ENCODE data around the gene MFN1.

The MFN1 gene

DNA sequence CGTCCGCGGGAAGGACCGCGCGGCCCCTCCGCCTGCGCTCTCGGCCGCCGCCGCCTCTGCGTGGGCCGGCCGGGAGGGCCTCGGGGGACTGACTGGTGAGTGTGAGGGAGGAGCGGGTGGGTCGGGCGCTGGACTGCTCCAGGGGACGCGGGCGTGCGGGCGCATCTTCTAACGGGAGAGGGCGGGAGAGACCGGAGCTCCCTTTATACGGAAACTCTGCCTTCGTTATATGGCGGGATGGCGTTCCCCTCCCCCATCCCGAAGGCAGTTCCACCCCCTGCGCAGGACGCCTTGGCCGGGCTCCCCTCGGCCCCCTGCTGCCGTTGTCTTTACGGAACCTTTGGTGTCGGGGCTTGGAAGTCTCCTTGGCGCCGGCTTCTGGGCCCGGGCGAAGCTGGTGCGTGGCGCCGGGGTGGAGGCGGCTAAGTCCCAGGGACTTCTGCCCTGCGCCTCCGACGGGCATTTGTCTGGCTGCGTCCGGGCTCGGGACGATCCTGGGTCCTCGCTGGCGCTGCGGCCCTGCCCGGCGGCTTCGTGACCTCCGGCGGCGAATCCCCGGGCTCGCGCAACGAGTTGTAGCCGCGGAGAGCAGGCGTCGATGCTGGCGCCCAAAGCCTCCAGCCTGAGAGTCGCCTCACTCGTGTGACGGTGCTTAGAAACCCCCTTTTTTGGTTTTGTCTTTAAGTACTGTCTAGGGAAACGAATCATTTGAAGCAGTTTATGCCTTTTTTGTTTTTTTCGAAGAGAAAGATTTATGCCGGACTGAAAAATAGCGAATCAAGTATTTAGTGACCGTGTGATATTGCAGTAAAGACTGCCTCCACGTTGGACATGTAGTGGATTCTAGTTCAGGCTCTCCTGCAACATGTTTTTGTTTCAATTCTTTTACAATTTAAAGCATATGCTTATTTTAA is 24.1 kb upstream of the MFN1 start:
- Histone ChIP-seq H3K79me2 (ENCODE audit: insufficient read depth, low read length) (peaks cover 53% of the 10 kb centered on the region), H2AFZ (ENCODE audit: low read depth, low read length, severe bottlenecking) (peak overlapping the region; percentile 30)

DNA sequence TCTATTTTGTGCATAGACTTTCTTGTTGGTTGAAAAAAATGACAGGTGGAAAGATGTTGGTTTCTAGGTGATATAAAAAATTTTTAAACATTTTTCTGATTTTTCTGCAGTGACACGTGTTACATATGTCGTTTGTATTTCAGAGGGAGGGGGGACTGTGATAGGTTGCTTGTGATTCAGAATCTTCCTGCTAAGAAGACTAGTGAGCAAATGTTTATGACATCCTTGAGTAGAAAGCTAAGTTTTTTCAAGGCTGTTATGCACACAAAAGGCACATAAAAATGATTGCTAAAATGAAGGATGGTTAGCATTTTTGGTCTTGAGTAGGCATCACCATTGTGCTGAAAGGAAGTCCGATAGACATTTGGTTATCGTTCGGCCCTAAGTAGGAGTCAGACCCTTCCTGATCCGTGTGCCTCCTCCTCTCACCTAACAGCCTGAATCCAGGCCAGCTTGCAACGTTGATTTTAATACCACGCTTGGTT is 23.2 kb upstream of the MFN1 start:
- Histone ChIP-seq H3K27me3 (ENCODE audit: low read length) (no peaks in the 10 kb centered on the region), H3K27ac (ENCODE audit: low read depth, low read length) (peak overlapping the region; percentile 75), H3K9me2 (replicated peaks; ENCODE audit: insufficient read depth, low read length) (no peaks in the 10 kb centered on the region), H3K36me3 (ENCODE audit: low read length) (peaks cover 20% of the 10 kb centered on the region), H2AFZ (ENCODE audit: low read depth, low read length, severe bottlenecking) (no peak overlapping the region), H3K79me2 (ENCODE audit: insufficient read depth, low read length) (peaks cover 57% of the 10 kb centered on the region), H3K9me3 (ENCODE audit: insufficient read depth, low read length) (no peaks in the 10 kb centered on the region), H3F3A (ENCODE audit: insufficient read depth) (peaks cover 14% of the 10 kb centered on the region), H4K20me1 (ENCODE audit: low read depth, low read length) (peaks cover 12% of the 10 kb centered on the region), H3K4me2 (ENCODE audit: low read depth, low read length, poor library complexity, severe bottlenecking) (peak overlapping the region; percentile 92), H3K9ac (ENCODE audit: low read length) (peak overlapping the region; percentile 91), H3K4me3 (ENCODE audit: insufficient read depth, low read length, poor library complexity, severe bottlenecking) (peak overlapping the region; percentile 79)
- TF ChIP-seq CTCF (IDR thresholded peaks at IDR 0.05; ENCODE audit: insufficient read depth, low read length, poor library complexity, severe bottlenecking) (no peak), EZH2phosphoT487 (conservative IDR thresholded peaks at IDR 0.05; ENCODE audit: low read length) (no peak)

More for the DNA sequence above, 24.1 kb upstream of the MFN1 start:
- H3K9me3 ChIP-seq (ENCODE audit: insufficient read depth, low read length): no peaks in the 10 kb centered on the region
- H3K4me3 ChIP-seq (ENCODE audit: insufficient read depth, low read length, poor library complexity, severe bottlenecking): peak overlapping the region; percentile 79
- H4K20me1 ChIP-seq (ENCODE audit: low read depth, low read length): peaks cover 10% of the 10 kb centered on the region; the same call in 1 of the 2 replicates
- peak overlapping the region; percentile 75 for H3K27ac ChIP-seq (ENCODE audit: low read depth, low read length)
- H3K36me3 ChIP-seq (ENCODE audit: low read length): peaks cover 12% of the 10 kb centered on the region
- H3K4me2 ChIP-seq (ENCODE audit: low read depth, low read length, poor library complexity, severe bottlenecking): peak overlapping the region; percentile 92
- no peak for TF ChIP-seq EZH2phosphoT487 (conservative IDR thresholded peaks at IDR 0.05; ENCODE audit: low read length)
- TF ChIP-seq CTCF (IDR thresholded peaks at IDR 0.05; ENCODE audit: insufficient read depth, low read length, poor library complexity, severe bottlenecking): no peak
- no peaks in the 10 kb centered on the region for H3K9me2 ChIP-seq (replicated peaks; ENCODE audit: insufficient read depth, low read length)
- H3K27me3 ChIP-seq (ENCODE audit: low read length): no peaks in the 10 kb centered on the region
- H3K9ac ChIP-seq (ENCODE audit: low read length): peak overlapping the region; percentile 91
- H3F3A ChIP-seq (ENCODE audit: insufficient read depth): peaks cover 13% of the 10 kb centered on the region

DNA sequence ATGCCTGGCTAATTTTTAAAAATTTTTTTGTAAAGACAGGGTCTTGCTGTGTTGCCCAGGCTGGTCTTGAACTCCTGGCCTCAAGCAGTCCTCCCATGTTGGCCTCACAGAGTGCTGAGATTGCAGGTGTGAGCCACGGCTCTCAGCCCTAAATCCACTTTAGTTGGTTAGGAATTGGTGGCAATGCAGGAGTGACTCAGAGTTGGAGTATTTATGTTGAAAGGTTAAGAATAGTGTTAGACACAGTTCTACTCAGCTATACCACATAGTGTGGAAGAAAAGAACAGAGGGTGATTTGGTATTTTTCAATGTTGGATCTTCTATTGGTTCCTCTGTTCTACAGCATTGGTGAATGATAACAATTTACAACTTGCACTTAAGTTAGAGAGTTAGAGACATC is 17.1 kb upstream of the MFN1 start:
- Histone ChIP-seq H3K27me3 (ENCODE audit: low read length) (no peaks in the 10 kb centered on the region), H4K20me1 (ENCODE audit: low read depth, low read length) (peaks cover 13% of the 10 kb centered on the region), H3K9ac (ENCODE audit: low read length) (no peak overlapping the region), H3K27ac (ENCODE audit: low read depth, low read length) (no peak overlapping the region), H3K9me2 (replicated peaks; ENCODE audit: insufficient read depth, low read length) (no peaks in the 10 kb centered on the region), H3K79me2 (ENCODE audit: insufficient read depth, low read length) (peaks cover 54% of the 10 kb centered on the region), H3K4me2 (ENCODE audit: low read depth, low read length, poor library complexity, severe bottlenecking) (no peak overlapping the region), H2AFZ (ENCODE audit: low read depth, low read length, severe bottlenecking) (no peak overlapping the region), H3K9me3 (ENCODE audit: insufficient read depth, low read length) (no peaks in the 10 kb centered on the region), H3K4me3 (ENCODE audit: insufficient read depth, low read length, poor library complexity, severe bottlenecking) (no peak overlapping the region), H3F3A (ENCODE audit: insufficient read depth) (peaks cover 19% of the 10 kb centered on the region; the same call in 1 of the 2 replicates), H3K36me3 (ENCODE audit: low read length) (peaks cover 72% of the 10 kb centered on the region)
- TF ChIP-seq CTCF (IDR thresholded peaks at IDR 0.05; ENCODE audit: insufficient read depth, low read length, poor library complexity, severe bottlenecking) (no peak), EZH2phosphoT487 (conservative IDR thresholded peaks at IDR 0.05; ENCODE audit: low read length) (no peak)
